PC-3 (cell line): Measurements from ENCODE around the gene PNCK. TPM values are rescaled to one million over a fixed set of nuclear protein-coding genes. Genes with fewer than 3 reads are reported as not detected.
"Not testable (repeated sequence)": the region's sequence is repeated elsewhere in the genome, so short reads cannot be mapped to it uniquely, and the experiment has no call there.

Experiments used
- ATAC-seq: fragments of 200-7000 bp; cut with Tn5 transposase; 2 replicates; pipeline ENCODE4 v1.9.1; 2020; ENCODE audit warnings: mild to moderate bottlenecking, moderate library complexity
- BruUV-seq: library from RNA; stranded (reverse); fragments of 400-500 nt; replicated peaks from 2 replicates; lab custom pipeline; 2021; lab: Mats Ljungman, UMichigan
- CTCF ChIA-PET: fragments of 300-600 bp; sonication (Branson Sonifier 250); formaldehyde crosslinking; loops from one replicate; lab custom pipeline; 2022; ENCODE audit warnings: antibody characterized with exemption; lab: Charles Lee
- POLR2A ChIA-PET: fragments of 300-600 bp; sonication (Branson Sonifier 250); formaldehyde crosslinking; loops from one replicate; lab custom pipeline; 2022; ENCODE audit warnings: antibody characterized with exemption; ENCODE audit not compliant: unreplicated experiment; lab: Charles Lee
- DNase-seq: peaks from one replicate; pipeline ENCODE4 v3.0.0-alpha.2; 2015
- H2AFZ ChIP-seq: fragments of 300-600 bp; sonication (generic); 2 replicates; pipeline ENCODE4 v1.6.0; 2016; ENCODE audit warnings: antibody characterized with exemption, low read length
- H3F3A ChIP-seq: fragments of 300-600 bp; sonication (generic); one replicate; pipeline ENCODE4 v1.6.0; 2017; ENCODE audit warnings: antibody characterized with exemption, low read length, control low read depth, mild to moderate bottlenecking; ENCODE audit not compliant: unreplicated experiment
- H3K27ac ChIP-seq: fragments of 300-600 bp; sonication (generic); 2 replicates; pipeline ENCODE4 v1.5.1; 2016; ENCODE audit warnings: mild to moderate bottlenecking, low read length
- H3K27me3 ChIP-seq: fragments of 300-600 bp; sonication (generic); 2 replicates; pipeline ENCODE4 v1.6.1; 2016; ENCODE audit warnings: low read length, mixed read lengths
- H3K36me3 ChIP-seq: fragments of 300-600 bp; sonication (generic); 2 replicates; pipeline ENCODE4 v1.6.1; 2016; ENCODE audit warnings: low read depth, mixed run types, low read length, mixed read lengths
- H3K4me1 ChIP-seq: fragments of 300-600 bp; sonication (generic); 2 replicates; pipeline ENCODE4 v1.5.1; 2016; ENCODE audit warnings: low read length; ENCODE audit not compliant: insufficient read depth
- H3K4me2 ChIP-seq: fragments of 300-600 bp; sonication (generic); 2 replicates; pipeline ENCODE4 v1.6.0; 2016; ENCODE audit warnings: low read length
- H3K4me3 ChIP-seq: fragments of 300-600 bp; sonication (generic); 2 replicates; pipeline ENCODE4 v1.5.1; 2016; ENCODE audit warnings: mild to moderate bottlenecking, low read length, mixed read lengths
- H3K79me2 ChIP-seq: fragments of 300-600 bp; sonication (generic); 2 replicates; pipeline ENCODE4 v1.6.1; 2017; ENCODE audit warnings: low read length, mixed read lengths
- H3K9ac ChIP-seq: fragments of 300-600 bp; sonication (generic); 2 replicates; pipeline ENCODE4 v1.6.0; 2016; ENCODE audit warnings: mild to moderate bottlenecking, low read length
- H3K9me2 ChIP-seq: fragments of 300-600 bp; sonication (generic); replicated peaks from 2 replicates; pipeline ENCODE4 v1.6.1; 2016; ENCODE audit warnings: mixed run types, low read length, mixed read lengths
- H3K9me3 ChIP-seq: fragments of 300-600 bp; sonication (generic); 2 replicates; pipeline ENCODE4 v1.6.1; 2016; ENCODE audit warnings: low read length, mixed read lengths
- H4K20me1 ChIP-seq: fragments of 300-600 bp; sonication (generic); 2 replicates; pipeline ENCODE4 v1.6.1; 2016; ENCODE audit warnings: low read length, mixed read lengths
- CTCF ChIP-seq: fragments of 300-600 bp; sonication (generic); conservative IDR thresholded peaks from 2 replicates; pipeline ENCODE4 v1.5.1; 2017; ENCODE audit warnings: antibody characterized with exemption, low read depth, mild to moderate bottlenecking, low read length
- EZH2 ChIP-seq: fragments of 300-600 bp; sonication (generic); IDR thresholded peaks from one replicate; pipeline ENCODE4 v1.6.1; 2017; ENCODE audit warnings: antibody characterized with exemption, mild to moderate bottlenecking, low read length; ENCODE audit not compliant: unreplicated experiment
- EZH2phosphoT487 ChIP-seq: fragments of 300-600 bp; sonication (generic); IDR thresholded peaks from 2 replicates; pipeline ENCODE4 v1.6.1; 2018; ENCODE audit warnings: mild to moderate bottlenecking, antibody characterized with exemption, low read length, borderline replicate concordance
- intact Hi-C: fragments of 100-400 bp; cut with micrococcal nuclease; formaldehyde crosslinking; loops from 2 replicates; pipeline ENCODE4 v1.9.0; 2023
- total RNA-seq: library from RNA; depleted of rRNA; stranded (reverse); fragments of >200 nt; gene quantifications from 2 replicates; pipeline ENCODE4 v1.2.3, GENCODE V29; 2014

The PNCK gene
- total RNA-seq, 1 experiment from 2014 or later = 1.0 TPM

DNA sequence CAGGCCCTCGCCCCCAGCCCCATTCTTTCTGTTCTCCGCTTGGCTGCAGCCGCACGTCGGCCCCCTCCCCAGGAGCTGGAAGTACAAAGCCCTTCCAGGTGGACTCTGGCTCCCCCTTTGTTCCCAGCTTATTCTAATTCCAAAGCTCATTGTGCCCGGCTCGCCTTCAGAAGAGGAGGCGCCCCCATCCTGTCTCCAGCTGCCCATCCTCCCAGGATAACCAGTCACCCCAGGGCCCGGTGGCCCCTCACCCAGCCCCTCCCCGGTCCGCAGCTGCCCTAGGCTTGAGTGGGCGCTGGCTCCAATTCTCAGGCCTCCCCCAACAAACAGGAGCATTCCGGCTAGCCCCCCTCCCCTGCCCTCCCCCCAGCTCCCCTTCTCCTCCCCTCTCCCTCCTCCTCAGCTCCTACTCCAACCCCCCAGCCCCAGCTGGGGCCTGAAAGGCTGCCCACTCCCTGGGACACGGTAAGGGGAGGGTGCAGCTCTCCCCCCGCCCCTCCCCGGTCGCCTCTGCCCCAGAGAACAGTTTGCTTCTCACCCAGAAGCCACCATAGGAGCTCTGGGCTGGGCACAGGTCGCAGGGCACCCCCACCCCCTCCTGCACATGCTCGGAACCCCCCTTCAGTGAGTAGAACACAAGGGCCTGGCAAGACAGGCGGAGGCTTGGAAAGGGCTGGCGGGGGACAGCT is 11.0 kb upstream of the PNCK start:
- H3K4me2 ChIP-seq = no peak overlapping the region
- no peaks in the 10 kb centered on the region for H3K9me3 ChIP-seq
- no peak for ATAC-seq
- CTCF ChIA-PET = interaction anchor here (0.6 to 1.1 kb wide), 2 partner anchors 22 to 24 kb away, joined by 3 to 4 read pairs; no protein-coding TSS in a partner anchor
- no peak for DNase-seq
- H3K4me1 ChIP-seq = peaks cover 3% of the 10 kb centered on the region; the same call in 1 of the 2 replicates
- no peaks in the 10 kb centered on the region for H3F3A ChIP-seq
- TF ChIP-seq CTCF (no peak), EZH2 (no peak), EZH2phosphoT487 (no peak)
- H3K79me2 ChIP-seq = peaks cover 3% of the 10 kb centered on the region
- H3K27ac ChIP-seq = no peak overlapping the region
- no TSS peak for BruUV-seq
- H3K4me3 ChIP-seq = no peak overlapping the region
- H3K27me3 ChIP-seq = no peaks in the 10 kb centered on the region
- no peaks in the 10 kb centered on the region for H3K9me2 ChIP-seq
- H2AFZ ChIP-seq = no peak overlapping the region
- no peaks in the 10 kb centered on the region for H3K36me3 ChIP-seq
- no peak overlapping the region for H3K9ac ChIP-seq
- intact Hi-C loops = no loop called here
- POLR2A ChIA-PET = no interaction called here
- H4K20me1 ChIP-seq = no peaks in the 10 kb centered on the region

DNA sequence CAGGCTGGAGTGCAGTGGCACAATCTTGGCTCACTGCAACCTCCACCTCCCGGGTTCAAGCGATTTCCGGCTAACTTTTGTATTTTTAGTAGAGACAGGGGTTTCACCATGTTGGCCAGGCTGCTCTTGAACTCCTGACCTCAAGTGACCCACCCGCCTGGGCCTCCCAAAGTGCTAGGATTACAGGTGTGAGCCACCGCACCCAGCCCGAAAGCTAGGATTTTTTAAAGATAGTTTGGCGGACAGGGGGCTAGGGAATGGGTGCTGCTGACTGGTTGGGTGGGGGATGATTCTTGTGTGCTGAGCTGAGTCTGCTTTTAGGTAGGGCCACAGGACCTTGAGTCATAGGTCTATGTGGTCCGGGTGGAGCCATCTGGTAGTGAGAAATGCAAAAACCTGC is 9.9 kb upstream of the PNCK start:
- BruUV-seq, H3K36me3 ChIP-seq, H3K4me1 ChIP-seq, H3K9me3 ChIP-seq, intact Hi-C loops, H3K27me3 ChIP-seq, H4K20me1 ChIP-seq, H3K27ac ChIP-seq, H3K4me3 ChIP-seq, H3K9ac ChIP-seq, H3K4me2 ChIP-seq, H3K79me2 ChIP-seq, POLR2A ChIA-PET, H3K9me2 ChIP-seq, H2AFZ ChIP-seq, H3F3A ChIP-seq, DNase-seq, CTCF ChIA-PET, ATAC-seq: not testable (repeated sequence)

GRCh38 chrX:153681175-153681574 is 7.6 kb upstream of the PNCK start:
- H3K4me3 ChIP-seq = no peak overlapping the region
- ATAC-seq = no peak
- TF ChIP-seq CTCF (no peak), EZH2 (no peak), EZH2phosphoT487 (no peak)
- intact Hi-C loops = no loop called here
- H3F3A ChIP-seq = no peaks in the 10 kb centered on the region
- no peak overlapping the region for H3K4me2 ChIP-seq
- POLR2A ChIA-PET = no interaction called here
- no peaks in the 10 kb centered on the region for H3K9me3 ChIP-seq
- H3K4me1 ChIP-seq = no peaks in the 10 kb centered on the region
- no peaks in the 10 kb centered on the region for H3K9me2 ChIP-seq
- H4K20me1 ChIP-seq = no peaks in the 10 kb centered on the region
- H3K27me3 ChIP-seq = no peaks in the 10 kb centered on the region
- no peak overlapping the region for H3K27ac ChIP-seq
- H3K9ac ChIP-seq = no peak overlapping the region
- H3K79me2 ChIP-seq = no peaks in the 10 kb centered on the region
- H2AFZ ChIP-seq = no peak overlapping the region
- BruUV-seq = no TSS peak
- no peak for DNase-seq
- CTCF ChIA-PET = no interaction called here
- no peaks in the 10 kb centered on the region for H3K36me3 ChIP-seq
